GM19035 (cell line): ENCODE data around the gene FBRS.

Source experiments
- ATAC-seq: cut with Tn5 transposase; IDR thresholded peaks from one replicate; pipeline ENCODE4 v1.9.1; 2021; ENCODE audit not compliant: unreplicated experiment

FBRS gene

DNA sequence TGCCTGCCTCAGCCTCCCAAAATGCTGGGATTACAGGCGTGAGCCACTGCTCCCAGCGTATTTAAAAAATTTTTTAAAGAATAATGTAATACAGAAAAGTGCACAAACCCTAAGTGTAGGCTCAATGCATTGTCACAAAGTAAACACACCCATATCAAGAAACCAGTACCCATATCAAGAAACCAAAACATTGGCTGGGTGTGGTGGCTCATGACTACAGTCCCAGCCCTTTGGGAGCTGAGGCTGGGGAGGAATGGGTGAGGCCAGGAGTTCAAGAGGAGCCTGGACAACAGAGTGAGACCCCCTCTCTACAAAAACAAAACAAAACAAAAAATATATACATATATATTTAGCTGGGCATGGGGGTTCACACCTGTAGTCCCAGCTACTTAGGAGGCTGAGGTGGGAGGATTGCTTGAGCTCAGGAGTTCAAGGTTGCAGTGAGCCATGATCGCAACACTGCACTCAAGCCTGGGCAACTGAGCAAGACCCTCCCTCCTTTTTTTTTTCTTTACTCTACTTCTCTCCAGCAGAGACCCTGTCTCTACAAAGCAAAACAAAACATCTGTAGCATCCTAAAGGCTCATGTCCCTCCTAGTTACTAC lies 16.8 kb upstream of the FBRS start:
- ATAC-seq, result no peak

GRCh38 chr16:30644334-30644830 lies 13.8 kb upstream of the FBRS start:
- ATAC-seq, result no peak

GRCh38 chr16:30645727-30646126 lies 12.5 kb upstream of the FBRS start:
- ATAC-seq, result no peak

- ATAC-seq, result no peak
These were observed 11.0 kb upstream of the FBRS start for GRCh38 chr16:30647274-30647571.

- ATAC-seq, result no peak
These were observed 8.4 kb upstream of the FBRS start for GRCh38 chr16:30649725-30650368.

- ATAC-seq, result peak; percentile 76
These were observed 7.7 kb upstream of the FBRS start, which contains the start of gene PRR14 for GRCh38 chr16:30650369-30651123. Gene PRR14 (plus strand): TSS chr16:30650960. CDS start chr16:30651646, 686 bp downstream.

- ATAC-seq, result peak; percentile 55
These were observed 6.9 kb upstream of the FBRS start for GRCh38 chr16:30651124-30652004.

DNA sequence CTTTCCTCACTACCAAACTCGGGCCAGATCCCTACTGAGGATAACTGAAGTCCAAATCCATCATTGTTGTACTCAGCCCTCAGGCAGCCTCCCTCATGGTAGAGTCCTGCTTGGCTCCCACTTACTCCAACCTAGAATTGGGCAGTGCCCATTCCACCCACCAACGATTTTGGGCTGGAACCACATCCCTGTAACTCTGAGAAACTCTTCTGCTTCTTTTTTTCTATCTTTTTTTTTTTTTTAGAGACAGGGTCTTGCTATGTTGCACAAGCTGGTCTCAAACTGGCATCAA lies 6.3 kb upstream of the FBRS start:
- ATAC-seq, result no peak

DNA sequence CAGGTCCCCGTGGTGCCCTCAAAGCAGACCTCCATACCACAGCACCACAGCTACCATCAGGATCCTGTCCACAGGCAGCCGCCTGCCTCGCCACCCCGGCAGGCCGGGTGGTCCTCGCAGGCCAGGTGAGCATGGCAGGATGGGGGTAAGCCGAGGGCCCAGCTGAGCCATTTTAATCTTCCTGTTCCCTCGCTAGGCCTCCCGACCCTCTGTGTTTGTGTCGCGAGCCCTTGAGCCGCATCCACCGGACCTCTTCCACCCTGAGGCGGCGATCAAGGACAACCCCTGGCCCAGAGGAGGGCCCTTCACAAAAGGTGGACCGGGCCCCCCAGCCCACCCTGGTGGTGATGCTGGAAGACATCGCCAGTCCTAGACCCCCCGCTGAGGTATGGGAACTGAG lies 5.5 kb upstream of the FBRS start:
- ATAC-seq, result no peak

GRCh38 chr16:30654856-30655255 lies 3.4 kb upstream of the FBRS start:
- ATAC-seq, result no peak

- ATAC-seq, result no peak
These were observed 2.4 kb upstream of the FBRS start for GRCh38 chr16:30655815-30656347.

DNA sequence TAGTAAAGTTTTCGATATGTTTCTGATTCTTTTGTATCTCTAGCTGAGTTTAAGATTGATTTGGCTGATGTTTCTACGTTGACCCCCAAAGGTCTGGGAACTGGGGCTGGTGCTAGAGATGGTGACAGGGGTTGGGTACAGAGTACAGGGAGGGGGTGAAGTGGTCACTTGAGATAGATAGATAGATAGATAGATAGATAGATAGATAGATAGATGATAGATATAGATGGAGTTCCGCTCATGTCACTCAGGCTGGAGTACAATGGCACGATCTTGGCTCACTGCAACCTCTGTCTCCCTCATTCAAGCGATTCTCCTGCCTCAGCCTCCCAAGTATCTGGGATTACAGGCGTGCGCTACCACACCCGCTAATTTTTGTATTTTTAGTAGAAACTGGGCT lies 1.8 kb upstream of the FBRS start:
- ATAC-seq, result no peak

DNA sequence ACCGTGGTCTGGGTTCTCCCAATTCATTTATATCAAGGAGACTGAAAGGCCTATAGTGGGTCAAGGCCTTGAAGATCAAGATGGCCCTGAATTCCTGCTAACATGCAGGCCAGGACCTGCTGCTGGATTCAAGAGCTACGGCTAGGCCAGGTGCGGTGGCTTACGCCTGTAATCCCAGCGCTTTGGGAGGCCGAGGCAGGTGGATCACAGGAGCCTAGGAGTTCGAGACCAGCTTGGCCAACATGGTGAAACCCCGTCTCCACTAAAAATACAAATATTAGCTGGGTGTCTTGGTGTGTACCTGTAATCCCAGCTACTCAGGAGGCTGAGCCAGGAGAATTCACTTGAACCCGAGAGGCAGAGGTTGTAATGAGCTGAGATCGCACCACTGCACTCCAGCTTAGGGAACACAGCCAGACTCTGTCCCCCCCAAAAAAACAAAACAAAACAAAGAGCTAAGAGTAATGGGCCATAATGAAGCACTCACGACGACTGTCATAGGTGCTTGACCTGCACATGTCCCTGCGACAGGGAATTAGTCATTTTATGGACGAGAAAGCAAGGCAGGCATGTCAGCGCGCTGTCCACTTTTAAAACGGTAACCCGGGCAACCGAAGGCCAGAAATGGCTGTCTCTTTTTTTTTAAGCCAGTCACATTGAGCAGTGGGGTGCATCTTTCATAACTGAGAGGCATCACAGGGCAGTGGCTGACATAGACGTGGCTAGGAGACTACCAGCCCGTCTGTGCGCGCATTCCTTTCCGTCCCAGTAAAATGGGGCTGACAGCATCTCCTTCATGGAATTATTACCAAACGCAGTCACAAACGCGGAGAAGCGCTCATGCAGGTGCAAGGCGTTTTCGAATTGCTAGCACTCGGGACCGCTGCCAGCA lies 1.0 kb upstream of the FBRS start:
- no peak for ATAC-seq

DNA sequence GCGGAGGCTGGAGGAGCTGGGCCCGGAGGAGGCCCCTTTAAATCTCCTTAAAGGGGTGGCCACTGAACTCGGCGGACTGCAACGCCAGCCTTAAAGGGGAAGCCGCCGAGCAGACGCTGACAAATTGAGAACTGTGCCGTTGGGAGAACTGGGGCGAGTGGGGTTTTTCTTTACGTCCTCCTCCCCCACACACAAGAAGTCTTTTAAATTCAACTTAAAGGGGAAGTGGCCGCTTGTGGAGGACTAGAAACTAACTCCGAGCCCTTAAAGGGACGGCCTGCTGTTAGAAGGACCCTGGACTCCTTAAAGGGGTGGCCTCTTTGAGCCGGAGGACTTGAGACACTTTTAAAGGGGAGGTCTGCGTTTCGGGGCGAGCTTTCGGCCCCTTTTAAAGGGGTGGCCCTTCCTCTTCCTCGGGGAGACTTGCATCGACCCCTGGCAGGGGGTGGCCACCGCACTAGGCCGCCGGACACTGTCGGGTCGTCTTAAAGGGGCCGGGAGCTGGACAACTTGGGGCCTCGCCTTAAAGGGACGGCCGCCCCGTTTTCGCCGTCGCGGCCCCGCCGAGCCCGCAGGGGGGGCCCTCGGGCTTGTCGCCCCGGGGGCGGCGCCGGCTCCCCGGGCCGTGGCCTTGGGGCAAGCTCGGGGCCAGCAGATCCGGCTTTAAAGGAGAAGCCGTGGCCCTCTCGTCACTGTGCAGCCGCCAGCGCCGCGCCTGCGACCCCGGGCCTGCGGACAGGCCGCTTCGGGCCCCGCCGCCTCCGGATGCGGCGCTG lies 688 bp downstream of the FBRS start:
- ATAC-seq, result peak; percentile 27

DNA sequence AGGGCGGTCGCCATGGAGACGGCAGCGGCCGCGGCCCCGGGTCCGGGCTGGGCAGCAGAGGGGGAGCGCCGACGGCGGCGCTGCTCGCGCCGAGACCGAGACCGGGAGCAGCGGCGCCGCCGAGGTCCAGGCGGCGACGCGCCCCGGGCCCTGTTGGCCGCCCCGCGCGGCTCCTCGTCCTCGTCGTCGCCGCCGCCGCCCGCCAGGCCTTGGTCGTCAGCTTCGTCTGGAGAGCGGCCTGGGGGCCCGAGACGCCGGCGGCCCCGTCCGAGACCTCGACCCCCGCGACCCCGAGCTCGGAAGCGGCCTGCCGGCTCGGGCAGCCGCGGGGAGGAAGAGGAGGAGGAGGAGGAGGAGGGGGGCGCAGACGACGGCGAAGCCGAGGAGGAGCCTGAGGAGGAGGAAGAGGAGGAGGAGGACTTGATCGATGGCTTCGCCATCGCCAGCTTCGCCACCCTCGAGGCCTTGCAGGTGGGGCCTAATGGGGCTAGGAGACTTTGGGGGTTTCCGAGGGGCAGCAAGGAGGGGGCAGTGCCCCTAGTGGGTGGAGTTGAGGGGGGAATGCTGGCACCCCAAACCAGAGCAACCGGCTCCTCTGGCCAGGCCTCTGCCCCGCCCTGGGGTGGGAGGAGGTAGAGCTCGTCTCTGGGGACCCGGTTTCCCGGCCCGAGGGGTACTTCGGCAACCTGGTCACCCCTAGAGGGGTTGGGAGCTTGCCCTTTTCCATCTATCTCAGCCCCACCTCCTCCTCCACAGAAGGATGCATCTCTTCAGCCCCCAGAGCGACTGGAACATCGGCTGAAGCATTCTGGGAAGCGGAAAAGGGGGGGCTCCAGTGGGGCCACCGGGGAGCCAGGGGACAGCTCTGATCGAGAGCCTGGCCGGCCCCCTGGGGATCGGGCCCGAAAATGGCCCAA lies 1.5 kb downstream of the FBRS start:
- ATAC-seq, result no peak

- no peak for ATAC-seq
These were observed 2.4 kb downstream of the FBRS start for GRCh38 chr16:30660424-30661261.

- ATAC-seq, result no peak
These were observed 4.2 kb downstream of the FBRS start for GRCh38 chr16:30662449-30662848.

DNA sequence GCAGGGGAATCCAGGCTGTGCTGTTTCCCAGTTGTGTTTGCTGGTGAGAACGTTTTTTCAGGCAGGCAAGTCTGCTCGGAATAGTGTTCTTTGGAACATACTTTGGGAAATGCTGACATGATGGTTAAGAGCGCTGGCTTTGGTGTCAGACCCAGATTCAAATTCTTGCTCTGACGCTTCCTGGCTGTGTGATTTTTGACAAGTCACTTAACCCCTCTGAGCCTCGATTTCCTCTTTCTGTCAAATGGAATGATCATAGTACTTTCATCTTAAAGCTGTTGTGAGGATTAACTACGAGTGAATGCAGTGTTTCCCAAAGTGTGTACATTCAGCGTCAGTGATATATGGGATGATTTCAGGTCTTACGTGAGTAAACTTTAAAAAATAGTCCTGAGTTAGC lies 4.8 kb downstream of the FBRS start:
- no peak for ATAC-seq
